HepG2 (cell line): ENCODE data around the gene AANAT. TPM values are rescaled to one million over a fixed set of nuclear protein-coding genes. Genes with fewer than 3 reads are reported as not detected.

Experiments
- ATAC-seq: fragments of 200-7000 bp; cut with Tn5 transposase; 3 replicates; pipeline ENCODE4 v1.9.1; 2020; ENCODE audit warnings: mild to moderate bottlenecking, moderate library complexity
- BruUV-seq: library from RNA; stranded (reverse); fragments of 400-500 nt; replicated peaks from 2 replicates; lab custom pipeline; 2021; lab: Mats Ljungman, UMichigan
- CTCF ChIA-PET: fragments of 300-600 bp; formaldehyde crosslinking; extraction: SDS; loops from one replicate; lab custom pipeline; 2021; ENCODE audit warnings: low total read pairs, inconsistent platforms, low intra/inter-chr PET ratio; lab: Yijun Ruan, JAX
- POLR2A ChIA-PET: fragments of 350-600 bp; sonication (Branson Sonifier 250); formaldehyde crosslinking; loops from one replicate; lab custom pipeline; 2020; ENCODE audit warnings: antibody characterized with exemption, inconsistent platforms; lab: Yijun Ruan, JAX
- DNase-seq: peaks from one replicate; pipeline ENCODE4 v3.0.0-alpha.2; 2015; ENCODE audit warnings: low spot score
- FAIRE-seq: peaks from 3 replicates; lab custom pipeline; 2011; peaks lifted over from hg19 to GRCh38; lab: Jason Lieb, UNC
- H2AFZ ChIP-seq: one replicate; pipeline ENCODE4 v1.6.1; 2011; ENCODE audit warnings: low read length, inconsistent platforms
- H3K27ac ChIP-seq: fragments of 300-600 bp; 3 replicates; pipeline ENCODE4 v1.8.0; 2011; ENCODE audit warnings: mixed run types, mild to moderate bottlenecking, mixed read lengths, low read length, inconsistent platforms; ENCODE audit not compliant: insufficient read depth; ENCODE audit errors: extremely low read length
- H3K27me3 ChIP-seq, 2 experiments: fragments of 200-600 bp in 1 of 2; 2 replicates in 1 of 2; 3 replicates in 1 of 2; pipeline versions ENCODE4 v1.6.0 to v1.8.0; 2011; ENCODE audit warnings: low read length in 2 of 2, mild to moderate bottlenecking in 2 of 2, moderate library complexity in 2 of 2, inconsistent platforms in 1 of 2; ENCODE audit not compliant: insufficient read depth in 2 of 2, control insufficient read depth in 1 of 2
- H3K36me3 ChIP-seq, 2 experiments: fragments of 200-600 bp in 1 of 2; replicated peaks in 1 of 2; 2 replicates in 1 of 2; 3 replicates in 1 of 2; pipeline versions ENCODE4 v1.5.1 to v1.8.0; 2011; ENCODE audit warnings: low read length in 2 of 2, inconsistent platforms in 1 of 2; ENCODE audit not compliant: insufficient read depth in 2 of 2, control insufficient read depth in 1 of 2
- H3K4me1 ChIP-seq: 2 replicates; pipeline ENCODE4 v1.5.1; 2012; ENCODE audit warnings: low read length, inconsistent platforms; ENCODE audit not compliant: insufficient read depth
- H3K4me2 ChIP-seq: 2 replicates; pipeline ENCODE4 v1.6.0; 2011; ENCODE audit warnings: low read depth, low read length, inconsistent platforms
- H3K4me3 ChIP-seq, 3 experiments: fragments of 200-600 bp in 1 of 3; sonication (generic), shearing (Covaris generic) in 1 of 3; replicated peaks in 1 of 3; 2 replicates each; pipeline ENCODE4 v1.5.1; 2011 to 2016; ENCODE audit warnings: low read length in 3 of 3, inconsistent platforms in 2 of 3, low read depth in 2 of 3, mild to moderate bottlenecking in 2 of 3, control low read depth in 1 of 3, mixed read lengths in 1 of 3; ENCODE audit not compliant: insufficient read depth in 1 of 3
- H3K79me2 ChIP-seq: one replicate; pipeline ENCODE4 v1.6.1; 2011; ENCODE audit warnings: low read length, inconsistent platforms; ENCODE audit not compliant: insufficient read depth
- H3K9ac ChIP-seq: 2 replicates; pipeline ENCODE4 v1.6.0; 2011; ENCODE audit warnings: mild to moderate bottlenecking, low read depth, low read length, inconsistent platforms; ENCODE audit not compliant: insufficient read depth
- H3K9me3 ChIP-seq: 2 replicates; pipeline ENCODE4 v1.5.1; 2012; ENCODE audit warnings: mild to moderate bottlenecking, low read length
- H4K20me1 ChIP-seq: 2 replicates; pipeline ENCODE4 v1.6.0; 2011; ENCODE audit warnings: inconsistent platforms, mild to moderate bottlenecking, low read length, moderate library complexity; ENCODE audit not compliant: insufficient read depth
- ARHGAP35 ChIP-seq: sonication (generic); formaldehyde crosslinking; IDR thresholded peaks from 2 replicates; pipeline ENCODE4 v1.9.0; 2022; ENCODE audit warnings: mild to moderate bottlenecking, inconsistent platforms, moderate library complexity, missing genetic modification reagents, borderline replicate concordance
- ATM ChIP-seq: fragments of 450-650 bp; IDR thresholded peaks from 2 replicates; pipeline ENCODE4 v1.7.1; 2017; ENCODE audit warnings: mild to moderate bottlenecking, borderline replicate concordance
- CBX1 ChIP-seq: IDR thresholded peaks from one replicate; pipeline ENCODE4 v1.6.1; 2016; ENCODE audit warnings: antibody characterized with exemption, low read depth
- CENPX ChIP-seq: sonication (generic); formaldehyde crosslinking; IDR thresholded peaks from 2 replicates; pipeline ENCODE4 v1.9.0; 2021; ENCODE audit warnings: mild to moderate bottlenecking, missing genetic modification reagents, moderate library complexity
- FOXK2 ChIP-seq: fragments of 450-650 bp; IDR thresholded peaks from 2 replicates; pipeline ENCODE4 v1.6.1; 2016
- GATAD2A ChIP-seq: IDR thresholded peaks from 2 replicates; pipeline ENCODE4 v1.6.1; 2016
- PLSCR1 ChIP-seq: sonication (generic); formaldehyde crosslinking; IDR thresholded peaks from 2 replicates; pipeline ENCODE4 v1.5.0; 2020; ENCODE audit warnings: missing genetic modification reagents, mild to moderate bottlenecking, borderline replicate concordance
- ZBTB1 ChIP-seq: sonication (generic); formaldehyde crosslinking; IDR thresholded peaks from 2 replicates; pipeline ENCODE4 v1.4.0; 2020; ENCODE audit warnings: missing genetic modification reagents, borderline replicate concordance
- ZBTB7B ChIP-seq: sonication (generic); formaldehyde crosslinking; IDR thresholded peaks from 2 replicates; pipeline ENCODE4 v1.4.0; 2020; ENCODE audit warnings: missing genetic modification reagents
- ZNF138 ChIP-seq: sonication (generic); formaldehyde crosslinking; IDR thresholded peaks from 2 replicates; pipeline ENCODE4 v1.5.0; 2020; ENCODE audit warnings: mild to moderate bottlenecking, low read depth, missing genetic modification reagents
- ZNF281 ChIP-seq: sonication (generic); formaldehyde crosslinking; IDR thresholded peaks from 2 replicates; pipeline ENCODE4 v1.4.0; 2020; ENCODE audit warnings: missing genetic modification reagents, borderline replicate concordance
- ZNF383 ChIP-seq: sonication (generic); formaldehyde crosslinking; IDR thresholded peaks from 2 replicates; pipeline ENCODE4 v1.4.0; 2020; ENCODE audit warnings: missing genetic modification reagents, mild to moderate bottlenecking, borderline replicate concordance
- ZNF441 ChIP-seq: sonication (generic); formaldehyde crosslinking; IDR thresholded peaks from 2 replicates; pipeline ENCODE4 v1.7.0; 2021; ENCODE audit warnings: missing genetic modification reagents, borderline replicate concordance
- ZNF572 ChIP-seq: sonication (generic); formaldehyde crosslinking; IDR thresholded peaks from 2 replicates; pipeline ENCODE4 v1.5.1; 2020; ENCODE audit warnings: mild to moderate bottlenecking, missing genetic modification reagents
- ZNF605 ChIP-seq: sonication (generic); formaldehyde crosslinking; IDR thresholded peaks from 2 replicates; pipeline ENCODE4 v1.8.0; 2022; ENCODE audit warnings: mild to moderate bottlenecking, missing genetic modification reagents
- ZNF615 ChIP-seq: sonication (generic); formaldehyde crosslinking; IDR thresholded peaks from 2 replicates; pipeline ENCODE4 v1.5.0; 2020; ENCODE audit warnings: mild to moderate bottlenecking, missing genetic modification reagents, borderline replicate concordance
- ZNF770 ChIP-seq: sonication (generic); formaldehyde crosslinking; IDR thresholded peaks from 2 replicates; pipeline ENCODE4 v1.5.0; 2020; ENCODE audit warnings: mild to moderate bottlenecking, missing genetic modification reagents
- WGBS: methylation state at CpG from one replicate; pipeline ENCODE4 v1.1.6; 2017; ENCODE audit warnings: low lambda C conversion rate; 5-methylcytosine and 5-hydroxymethylcytosine counted together
- in situ Hi-C: cut with HindIII; loops from 2 replicates; pipeline ENCODE4 v1.10.0; 2017; ENCODE audit warnings: low pct_unique_long_range_greater_than_20kb; ENCODE audit not compliant: extremely low pct_ligation_motif_present
- intact Hi-C: fragments of 100-400 bp; cut with micrococcal nuclease; formaldehyde crosslinking; loops from one replicate; pipeline ENCODE4 v1.10.0; 2022; ENCODE audit not compliant: unreplicated experiment
- polyA plus RNA-seq, 8 experiments: library from polyadenylated mRNA; depleted of rRNA in 3 of 8; stranded (reverse) in 7 of 8; unstranded in 1 of 8; fragments of >200 nt; fragmentation: Illumina TruSeq in 4 of 8; extraction: Trizol in 4 of 8; gene quantifications; 2 replicates each; pipeline versions ENCODE4 v1.2.1 to v1.2.3, GENCODE V29; 2011 to 2016; ENCODE audit warnings: low read depth in 4 of 8, missing spikeins in 1 of 8, mixed read lengths in 1 of 8; ENCODE audit not compliant: insufficient read depth in 1 of 8
- total RNA-seq, 5 experiments: library from RNA; depleted of rRNA; stranded (reverse); fragments of >200 nt; fragmentation: Illumina TruSeq; extraction: Trizol; gene quantifications; 2 replicates each; pipeline ENCODE4 v1.2.3, GENCODE V29; 2016; ENCODE audit warnings: low read depth in 1 of 5
- TF ChIP-seq, protein P1 (sequence below): sonication (generic); formaldehyde crosslinking; IDR thresholded peaks from 2 replicates; pipeline ENCODE4 v1.5.0; 2020; ENCODE audit warnings: missing genetic modification reagents, mild to moderate bottlenecking, borderline replicate concordance

Gene AANAT
- total and polyA plus RNA-seq, 2 of the 13 experiments (the other 11 are each of a cell fraction or from before 2014, with no cell fraction given), result 0.07 TPM; not detected in 1

DNA sequence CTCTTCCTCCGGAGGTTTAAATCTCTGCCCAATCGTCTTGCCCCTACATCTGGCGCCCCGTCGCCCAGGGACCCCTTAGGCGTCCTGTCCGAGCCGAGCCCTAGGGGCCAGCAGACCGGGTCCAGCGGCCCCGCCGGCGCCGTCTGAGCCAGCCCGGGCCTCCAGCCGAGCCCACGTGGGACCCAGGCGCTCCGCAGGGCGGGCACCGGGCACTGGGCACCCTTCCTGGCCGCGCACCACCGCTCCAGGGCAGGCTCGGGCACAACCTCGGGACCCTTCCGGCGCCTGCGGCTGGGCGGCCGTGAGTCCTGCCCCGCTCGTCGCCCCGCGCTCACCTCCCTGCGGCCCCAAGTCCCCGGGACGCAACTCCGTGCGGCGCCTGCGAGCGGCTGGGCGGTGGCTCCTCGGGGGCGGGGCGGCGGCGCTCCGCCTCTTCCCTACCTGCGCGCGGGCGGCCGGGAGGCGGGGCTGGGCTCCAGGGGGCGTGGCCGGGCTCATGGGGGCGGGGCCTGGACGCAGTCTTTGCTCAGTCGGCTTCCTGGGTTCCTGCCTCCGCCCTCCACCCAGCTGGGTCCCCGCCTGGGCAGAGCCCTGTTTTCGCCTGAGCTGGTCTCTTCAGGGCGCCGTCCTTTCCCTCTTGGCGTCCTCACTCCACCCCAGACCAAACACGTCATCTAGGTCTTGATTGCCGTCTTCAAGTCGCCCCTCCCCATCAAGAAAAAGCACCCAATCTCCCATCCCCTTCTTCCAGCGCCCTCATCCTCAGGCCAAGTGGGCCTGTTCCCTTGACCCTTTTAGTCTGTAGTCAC, 33.8 kb downstream of the AANAT start, which contains the start of gene RHBDF2:
RHBDF2 (minus strand) TSS at position 406 of the 809 bp plus-strand sequence. CDS start 19,899 bp downstream, outside the sequence.
- Histone ChIP-seq H3K27ac (peak within 1 kb of the TSS; percentile 64), H4K20me1 (peaks cover 12% of the 10 kb centered on the region; the same call in 1 of the 2 replicates), H2AFZ (peak within 1 kb of the TSS; percentile 2), H3K9ac (peak within 1 kb of the TSS; percentile 91), H3K9me3 (no peaks in the 10 kb centered on the region), H3K4me3 (peak within 1 kb of the TSS; percentile 90 to 99 (median 96)), H3K79me2 (peaks cover 29% of the 10 kb centered on the region), H3K4me2 (peak within 1 kb of the TSS; percentile 100), H3K27me3 (no peaks in the 10 kb centered on the region; a peak in 1 of 5 replicates), H3K36me3 (no peaks in the 10 kb centered on the region), H3K4me1 (peaks cover 65% of the 10 kb centered on the region)
- DNase-seq (peak; percentile 79), FAIRE-seq (no peak), ATAC-seq (peak; percentile 70)
- POLR2A ChIA-PET, result interaction anchor here (0.7 to 8.2 kb wide), 30 partner anchors 8 to 170 kb away, joined by 3 to 252 read pairs (median 6); partner anchors contain the start of genes AANAT, PRCD, PRPSAP1 and UBE2O
- WGBS, result 0% methylated on average over 17 of the region's 72 CpGs
- no TSS peak for BruUV-seq
- CTCF ChIA-PET, result interaction anchor here (1.0 kb wide), 1 partner anchor 35 kb away, joined by 4 read pairs; no protein-coding TSS in a partner anchor
- intact Hi-C loops, result loop anchor here (1.0 kb wide), 1 partner anchor 35 kb away; no protein-coding TSS in a partner anchor
- in situ Hi-C loops, result no loop called here
- TF ChIP-seq ZNF605 (peak; percentile 65), ZBTB7B (CRISPR knock-in tag) (no peak; the same call in 1 of the 2 replicates), ZNF383 (CRISPR knock-in tag) (no peak), CBX1 (peak; percentile 60), ZBTB1 (CRISPR knock-in tag) (no peak), ZNF770 (CRISPR knock-in tag) (peak; percentile 40; the same call in 1 of the 2 replicates), ARHGAP35 (CRISPR knock-in tag) (no peak), GATAD2A (no peak), ZNF281 (no peak; the same call in 1 of the 2 replicates), ATM (no peak), ZNF572 (CRISPR knock-in tag) (no peak; the same call in 1 of the 2 replicates), ZNF138 (CRISPR knock-in tag) (peak; percentile 86; the same call in 1 of the 2 replicates), CENPX (no peak), ZNF615 (CRISPR knock-in tag) (no peak), ZNF441 (CRISPR knock-in tag) (peak; percentile 36), PLSCR1 (CRISPR knock-in tag) (no peak), FOXK2 (no peak)
- TF ChIP-seq, protein P1, sequence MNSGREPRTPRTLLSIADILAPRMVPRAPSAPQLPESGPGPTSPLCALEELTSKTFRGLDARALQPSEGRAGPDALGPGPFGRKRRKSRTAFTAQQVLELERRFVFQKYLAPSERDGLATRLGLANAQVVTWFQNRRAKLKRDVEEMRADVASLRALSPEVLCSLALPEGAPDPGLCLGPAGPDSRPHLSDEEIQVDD, result no peak
